Liver (tissue), 9 donors: ENCODE measurements around the gene RALY. TPM values are rescaled to one million over a fixed set of nuclear protein-coding genes. Genes with fewer than 3 reads are reported as not detected.

ENCODE experiments used
- DNase-seq: peaks from one replicate; pipeline ENCODE4 v3.0.0-alpha.2; 2017; ENCODE audit warnings: low spot score
- H3K27ac ChIP-seq, 2 donors: one replicate each; pipeline ENCODE4 v1.7.0; 2013; ENCODE audit warnings: inconsistent platforms in 2 of 2, low read length in 2 of 2, control low read depth in 1 of 2, low read depth in 1 of 2, mild to moderate bottlenecking in 1 of 2
- H3K27me3 ChIP-seq, 4 donors: one replicate each; pipeline versions ENCODE4 v1.6.1 to v1.7.0; 2013; ENCODE audit warnings: low read length in 3 of 4, inconsistent platforms in 1 of 4, mild to moderate bottlenecking in 1 of 4, moderate library complexity in 1 of 4; ENCODE audit not compliant: control insufficient read depth in 4 of 4, insufficient read depth in 4 of 4
- H3K36me3 ChIP-seq, 4 donors: one replicate each; pipeline versions ENCODE4 v1.6.1 to v1.7.0; 2013; ENCODE audit warnings: low read length in 3 of 4, mild to moderate bottlenecking in 3 of 4, low read depth in 1 of 4, moderate library complexity in 1 of 4; ENCODE audit not compliant: control insufficient read depth in 4 of 4, insufficient read depth in 3 of 4
- H3K4me1 ChIP-seq, 4 donors: one replicate each; pipeline versions ENCODE4 v1.6.1 to v1.7.0; 2013; ENCODE audit warnings: low read length in 3 of 4, mild to moderate bottlenecking in 3 of 4, moderate library complexity in 1 of 4; ENCODE audit not compliant: control insufficient read depth in 4 of 4, insufficient read depth in 4 of 4
- H3K4me3 ChIP-seq, 3 donors: one replicate each; pipeline versions ENCODE4 v1.6.1 to v1.7.0; 2013; ENCODE audit warnings: low read length in 3 of 3, control low read depth in 1 of 3, low read depth in 1 of 3, mild to moderate bottlenecking in 1 of 3
- H3K9ac ChIP-seq, 2 donors: one replicate each; pipeline ENCODE4 v1.7.0; 2013; ENCODE audit warnings: low read length in 2 of 2, mild to moderate bottlenecking in 2 of 2, moderate library complexity in 2 of 2, control low read depth in 1 of 2, low read depth in 1 of 2
- H3K9me3 ChIP-seq, 4 donors: one replicate each; pipeline versions ENCODE4 v1.6.1 to v1.7.0; 2013; ENCODE audit warnings: low read length in 3 of 4; ENCODE audit not compliant: control insufficient read depth in 4 of 4
- EGR1 ChIP-seq, 2 donors: IDR thresholded peaks; 2 replicates each; pipeline ENCODE4 v1.6.1; 2016 to 2018; ENCODE audit warnings: antibody characterized with exemption in 2 of 2, low read depth in 2 of 2
- FOXA1 ChIP-seq: IDR thresholded peaks from 2 replicates; pipeline ENCODE4 v1.6.1; 2016; ENCODE audit warnings: antibody characterized with exemption
- FOXA2 ChIP-seq: IDR thresholded peaks from 2 replicates; pipeline ENCODE4 v1.6.1; 2016; ENCODE audit warnings: antibody characterized with exemption
- GABPA ChIP-seq, 2 donors: IDR thresholded peaks in 1 of 2; conservative IDR thresholded peaks in 1 of 2; 2 replicates each; pipeline ENCODE4 v1.6.1; 2016; ENCODE audit warnings: antibody characterized with exemption in 2 of 2, mild to moderate bottlenecking in 1 of 2, moderate library complexity in 1 of 2
- JUND ChIP-seq, 2 donors: IDR thresholded peaks; 2 replicates each; pipeline ENCODE4 v1.6.1; 2016; ENCODE audit warnings: antibody characterized with exemption in 2 of 2
- RAD21 ChIP-seq, 2 donors: IDR thresholded peaks; 2 replicates each; pipeline ENCODE4 v1.6.1; 2016; ENCODE audit warnings: antibody characterized with exemption in 2 of 2, mild to moderate bottlenecking in 2 of 2
- RXRA ChIP-seq, 2 donors: IDR thresholded peaks; 2 replicates each; pipeline ENCODE4 v1.6.1; 2017 to 2018; ENCODE audit warnings: antibody characterized with exemption in 2 of 2, mild to moderate bottlenecking in 1 of 2
- SP1 ChIP-seq: IDR thresholded peaks from 2 replicates; pipeline ENCODE4 v1.6.1; 2018; ENCODE audit warnings: antibody characterized with exemption, mild to moderate bottlenecking
- TAF1 ChIP-seq: conservative IDR thresholded peaks from 2 replicates; pipeline ENCODE4 v1.6.1; 2016; ENCODE audit warnings: antibody characterized with exemption, mild to moderate bottlenecking
- WGBS: extraction: QIAGEN DNeasy Blood & Tissue Kit; methylation state at CpG from one replicate; pipeline ENCODE4 v1.1.7; 2013; 5-methylcytosine and 5-hydroxymethylcytosine counted together
- polyA plus RNA-seq, 2 donors: library from polyadenylated mRNA; stranded (reverse) in 1 of 2; unstranded in 1 of 2; fragments of 200-250 nt in 1 of 2; fragments of >200 nt in 1 of 2; fragmentation: Nextera tagmentation in 1 of 2; extraction: Ambion mirVana in 1 of 2; gene quantifications; one replicate each; pipeline versions ENCODE4 v1.2.1 to v1.2.3, GENCODE V29; 2013 to 2015
- total RNA-seq, 2 donors: library from RNA; depleted of rRNA; stranded (reverse); fragments of >200 nt; gene quantifications; one replicate each; pipeline ENCODE4 v1.2.3, GENCODE V29; 2014
- TF ChIP-seq, protein P1 (sequence below): IDR thresholded peaks from 2 replicates; pipeline ENCODE4 v1.6.1; 2016; ENCODE audit warnings: antibody characterized with exemption, mild to moderate bottlenecking
- TF ChIP-seq, protein P2 (sequence below): IDR thresholded peaks from 2 replicates; pipeline ENCODE4 v1.6.1; 2016; ENCODE audit warnings: antibody characterized with exemption
- TF ChIP-seq, protein P3 (sequence below): IDR thresholded peaks from 2 replicates; pipeline ENCODE4 v1.6.1; 2016; ENCODE audit warnings: antibody characterized with exemption
- TF ChIP-seq, protein P4 (sequence below): IDR thresholded peaks from 2 replicates; pipeline ENCODE4 v1.6.1; 2016; ENCODE audit warnings: antibody characterized with exemption
- donor health status: healthy.
- donor health status: healthy.
- donor health status: healthy.
- donor health status: healthy.
- donor health status: healthy.

Gene RALY
- total and polyA plus RNA-seq, 4 donors, result 23.1 to 47.4 (median 33.3) TPM

DNA sequence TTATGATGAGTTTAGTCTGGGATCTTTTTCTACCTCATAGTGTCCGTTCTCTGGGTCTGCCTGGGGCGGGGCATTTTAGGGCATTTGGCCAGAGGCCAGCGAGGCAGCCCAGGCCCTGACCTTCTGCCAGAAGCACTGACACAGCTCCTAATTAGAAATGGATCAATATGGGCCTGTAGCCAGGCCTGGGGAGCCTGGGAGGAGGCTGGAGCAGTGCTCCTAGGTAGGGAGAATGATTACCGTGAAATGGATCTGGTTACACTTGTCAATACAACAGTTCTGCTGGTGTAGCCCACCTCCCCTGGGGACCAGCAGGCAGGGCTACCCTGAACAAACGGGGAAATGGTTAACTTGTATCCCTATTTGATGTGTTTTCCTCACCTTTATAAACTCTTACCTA is 23.0 kb downstream of the RALY start (continued):
- TF ChIP-seq, protein P1, sequence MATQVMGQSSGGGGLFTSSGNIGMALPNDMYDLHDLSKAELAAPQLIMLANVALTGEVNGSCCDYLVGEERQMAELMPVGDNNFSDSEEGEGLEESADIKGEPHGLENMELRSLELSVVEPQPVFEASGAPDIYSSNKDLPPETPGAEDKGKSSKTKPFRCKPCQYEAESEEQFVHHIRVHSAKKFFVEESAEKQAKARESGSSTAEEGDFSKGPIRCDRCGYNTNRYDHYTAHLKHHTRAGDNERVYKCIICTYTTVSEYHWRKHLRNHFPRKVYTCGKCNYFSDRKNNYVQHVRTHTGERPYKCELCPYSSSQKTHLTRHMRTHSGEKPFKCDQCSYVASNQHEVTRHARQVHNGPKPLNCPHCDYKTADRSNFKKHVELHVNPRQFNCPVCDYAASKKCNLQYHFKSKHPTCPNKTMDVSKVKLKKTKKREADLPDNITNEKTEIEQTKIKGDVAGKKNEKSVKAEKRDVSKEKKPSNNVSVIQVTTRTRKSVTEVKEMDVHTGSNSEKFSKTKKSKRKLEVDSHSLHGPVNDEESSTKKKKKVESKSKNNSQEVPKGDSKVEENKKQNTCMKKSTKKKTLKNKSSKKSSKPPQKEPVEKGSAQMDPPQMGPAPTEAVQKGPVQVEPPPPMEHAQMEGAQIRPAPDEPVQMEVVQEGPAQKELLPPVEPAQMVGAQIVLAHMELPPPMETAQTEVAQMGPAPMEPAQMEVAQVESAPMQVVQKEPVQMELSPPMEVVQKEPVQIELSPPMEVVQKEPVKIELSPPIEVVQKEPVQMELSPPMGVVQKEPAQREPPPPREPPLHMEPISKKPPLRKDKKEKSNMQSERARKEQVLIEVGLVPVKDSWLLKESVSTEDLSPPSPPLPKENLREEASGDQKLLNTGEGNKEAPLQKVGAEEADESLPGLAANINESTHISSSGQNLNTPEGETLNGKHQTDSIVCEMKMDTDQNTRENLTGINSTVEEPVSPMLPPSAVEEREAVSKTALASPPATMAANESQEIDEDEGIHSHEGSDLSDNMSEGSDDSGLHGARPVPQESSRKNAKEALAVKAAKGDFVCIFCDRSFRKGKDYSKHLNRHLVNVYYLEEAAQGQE, result no peak

DNA sequence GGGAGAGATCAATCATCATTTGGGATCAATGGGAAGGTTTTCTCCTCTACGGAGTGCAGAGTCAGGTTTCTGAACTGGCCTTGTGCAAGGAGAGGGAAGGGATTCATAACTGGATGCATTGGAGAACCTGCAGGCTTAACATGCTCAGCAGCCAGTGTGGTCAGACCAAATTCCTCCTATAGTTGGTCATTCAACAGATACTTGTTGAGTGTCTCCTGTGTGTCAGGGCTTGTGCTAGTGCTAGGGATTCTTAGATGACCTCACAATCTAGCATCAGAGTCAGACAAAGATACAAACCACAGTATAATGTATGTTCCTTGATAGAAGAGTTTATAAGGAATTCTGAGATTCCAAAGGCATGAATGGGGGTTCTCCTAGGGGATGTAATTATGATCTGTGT is 23.9 kb downstream of the RALY start:
- no peaks in the 10 kb centered on the region for H3K9me3 ChIP-seq
- TF ChIP-seq, protein P1, result no peak
- no peak for TF ChIP-seq EGR1 (IDR thresholded peaks at IDR 0.05; ENCODE audit: low read depth in 2 of 2)
- no peak for TF ChIP-seq FOXA1
- TF ChIP-seq FOXA2, result no peak
- TF ChIP-seq, protein P2, sequence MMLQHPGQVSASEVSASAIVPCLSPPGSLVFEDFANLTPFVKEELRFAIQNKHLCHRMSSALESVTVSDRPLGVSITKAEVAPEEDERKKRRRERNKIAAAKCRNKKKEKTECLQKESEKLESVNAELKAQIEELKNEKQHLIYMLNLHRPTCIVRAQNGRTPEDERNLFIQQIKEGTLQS, result no peak
- TF ChIP-seq, protein P3, sequence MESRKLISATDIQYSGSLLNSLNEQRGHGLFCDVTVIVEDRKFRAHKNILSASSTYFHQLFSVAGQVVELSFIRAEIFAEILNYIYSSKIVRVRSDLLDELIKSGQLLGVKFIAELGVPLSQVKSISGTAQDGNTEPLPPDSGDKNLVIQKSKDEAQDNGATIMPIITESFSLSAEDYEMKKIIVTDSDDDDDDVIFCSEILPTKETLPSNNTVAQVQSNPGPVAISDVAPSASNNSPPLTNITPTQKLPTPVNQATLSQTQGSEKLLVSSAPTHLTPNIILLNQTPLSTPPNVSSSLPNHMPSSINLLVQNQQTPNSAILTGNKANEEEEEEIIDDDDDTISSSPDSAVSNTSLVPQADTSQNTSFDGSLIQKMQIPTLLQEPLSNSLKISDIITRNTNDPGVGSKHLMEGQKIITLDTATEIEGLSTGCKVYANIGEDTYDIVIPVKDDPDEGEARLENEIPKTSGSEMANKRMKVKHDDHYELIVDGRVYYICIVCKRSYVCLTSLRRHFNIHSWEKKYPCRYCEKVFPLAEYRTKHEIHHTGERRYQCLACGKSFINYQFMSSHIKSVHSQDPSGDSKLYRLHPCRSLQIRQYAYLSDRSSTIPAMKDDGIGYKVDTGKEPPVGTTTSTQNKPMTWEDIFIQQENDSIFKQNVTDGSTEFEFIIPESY, result no peak
- TF ChIP-seq SP1, result no peak
- TF ChIP-seq GABPA (IDR thresholded peaks at IDR 0.05 in 1 of 2, conservative IDR thresholded peaks at IDR 0.05 in 1 of 2), result no peak
- no peak for TF ChIP-seq RAD21 (IDR thresholded peaks at IDR 0.05)
- no peak for TF ChIP-seq TAF1
- TF ChIP-seq, protein P4, sequence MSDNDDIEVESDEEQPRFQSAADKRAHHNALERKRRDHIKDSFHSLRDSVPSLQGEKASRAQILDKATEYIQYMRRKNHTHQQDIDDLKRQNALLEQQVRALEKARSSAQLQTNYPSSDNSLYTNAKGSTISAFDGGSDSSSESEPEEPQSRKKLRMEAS, result no peak
- TF ChIP-seq JUND (IDR thresholded peaks at IDR 0.05), result no peak
- TF ChIP-seq RXRA (IDR thresholded peaks at IDR 0.05), result no peak
- WGBS, result 96% methylated on average over 1 of the region's 1 CpG
- H3K9ac ChIP-seq, result no peak overlapping the region
- H3K4me3 ChIP-seq, result no peak overlapping the region
- no peaks in the 10 kb centered on the region for H3K36me3 ChIP-seq
- DNase-seq, result no peak
- H3K4me1 ChIP-seq, result peaks cover 6 to 28% (median 22%) of the 10 kb centered on the region in 4 donors
- H3K27me3 ChIP-seq, result no peaks in the 10 kb centered on the region
- no peak overlapping the region for H3K27ac ChIP-seq
